Parathyroid adenoma (tissue), 2 donors: ENCODE data around the gene C20orf141.
A peak's percentile ranks its signal among the peaks of the same experiment; 100 is the strongest.

ENCODE experiments used
- H2AFZ ChIP-seq: fragments of 300-600 bp; sonication (generic); one replicate; pipeline ENCODE4 v1.7.0; 2017; ENCODE audit warnings: antibody characterized with exemption, mild to moderate bottlenecking
- H3K27ac ChIP-seq: fragments of 300-600 bp; sonication (generic); one replicate; pipeline ENCODE4 v1.7.0; 2017
- H3K27me3 ChIP-seq: fragments of 300-600 bp; sonication (generic); one replicate; pipeline ENCODE4 v1.7.0; 2017; ENCODE audit warnings: low read length; ENCODE audit not compliant: control insufficient read depth, insufficient read depth
- H3K36me3 ChIP-seq: fragments of 300-600 bp; sonication (generic); one replicate; pipeline ENCODE4 v1.7.0; 2017; ENCODE audit warnings: low read length; ENCODE audit not compliant: control insufficient read depth, insufficient read depth
- H3K4me1 ChIP-seq: fragments of 300-600 bp; sonication (generic); one replicate; pipeline ENCODE4 v1.7.0; 2017; ENCODE audit warnings: control low read depth
- H3K4me2 ChIP-seq: fragments of 300-600 bp; sonication (generic); one replicate; pipeline ENCODE4 v1.7.0; 2017; ENCODE audit warnings: low read length
- H3K4me3 ChIP-seq: fragments of 300-600 bp; sonication (generic); one replicate; pipeline ENCODE4 v1.7.0; 2017; ENCODE audit warnings: low read depth, low read length
- H3K79me2 ChIP-seq: fragments of 300-600 bp; sonication (generic); one replicate; pipeline ENCODE4 v1.7.0; 2017; ENCODE audit warnings: control low read depth
- H3K9ac ChIP-seq: fragments of 300-600 bp; sonication (generic); one replicate; pipeline ENCODE4 v1.7.0; 2017; ENCODE audit warnings: mild to moderate bottlenecking
- H3K9me3 ChIP-seq: fragments of 300-600 bp; sonication (generic); one replicate; pipeline ENCODE4 v1.7.0; 2017; ENCODE audit warnings: low read length; ENCODE audit not compliant: control insufficient read depth
- TF ChIP-seq, protein P1 (sequence below): fragments of 300-600 bp; sonication (generic); IDR thresholded peaks from one replicate; pipeline ENCODE4 v1.7.0; 2017; ENCODE audit warnings: antibody characterized with exemption, mild to moderate bottlenecking
- donor health status: primary hyperparathyroidism.

C20orf141 gene

DNA sequence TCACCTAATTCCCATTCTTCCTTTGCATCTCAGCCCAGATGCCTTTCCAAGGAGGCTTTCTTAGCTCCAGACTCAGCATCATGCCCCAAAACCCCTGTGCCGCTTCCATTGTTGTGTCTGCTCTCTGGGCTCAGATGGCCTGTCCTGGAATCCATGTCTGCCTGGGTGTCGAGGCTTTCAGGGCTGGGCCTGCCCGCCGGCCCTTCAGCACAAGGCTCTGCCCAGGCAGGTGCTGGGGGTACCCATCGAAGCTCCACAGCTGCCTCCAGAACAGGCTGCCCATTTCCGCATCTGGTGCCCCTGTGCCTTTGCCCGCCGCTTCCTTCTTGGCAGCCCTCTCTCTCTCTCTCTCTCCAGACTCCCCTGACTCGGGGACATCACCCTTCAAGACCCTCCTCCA lies 15.5 kb upstream of the C20orf141 start:
- H3K9ac ChIP-seq, result no peak overlapping the region
- peaks cover 6% of the 10 kb centered on the region for H3K27me3 ChIP-seq
- H2AFZ ChIP-seq, result no peak overlapping the region
- no peaks in the 10 kb centered on the region for H3K9me3 ChIP-seq
- H3K36me3 ChIP-seq, result no peaks in the 10 kb centered on the region
- H3K79me2 ChIP-seq, result no peaks in the 10 kb centered on the region
- TF ChIP-seq, protein P1, sequence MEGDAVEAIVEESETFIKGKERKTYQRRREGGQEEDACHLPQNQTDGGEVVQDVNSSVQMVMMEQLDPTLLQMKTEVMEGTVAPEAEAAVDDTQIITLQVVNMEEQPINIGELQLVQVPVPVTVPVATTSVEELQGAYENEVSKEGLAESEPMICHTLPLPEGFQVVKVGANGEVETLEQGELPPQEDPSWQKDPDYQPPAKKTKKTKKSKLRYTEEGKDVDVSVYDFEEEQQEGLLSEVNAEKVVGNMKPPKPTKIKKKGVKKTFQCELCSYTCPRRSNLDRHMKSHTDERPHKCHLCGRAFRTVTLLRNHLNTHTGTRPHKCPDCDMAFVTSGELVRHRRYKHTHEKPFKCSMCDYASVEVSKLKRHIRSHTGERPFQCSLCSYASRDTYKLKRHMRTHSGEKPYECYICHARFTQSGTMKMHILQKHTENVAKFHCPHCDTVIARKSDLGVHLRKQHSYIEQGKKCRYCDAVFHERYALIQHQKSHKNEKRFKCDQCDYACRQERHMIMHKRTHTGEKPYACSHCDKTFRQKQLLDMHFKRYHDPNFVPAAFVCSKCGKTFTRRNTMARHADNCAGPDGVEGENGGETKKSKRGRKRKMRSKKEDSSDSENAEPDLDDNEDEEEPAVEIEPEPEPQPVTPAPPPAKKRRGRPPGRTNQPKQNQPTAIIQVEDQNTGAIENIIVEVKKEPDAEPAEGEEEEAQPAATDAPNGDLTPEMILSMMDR, result no peak
- no peak overlapping the region for H3K4me2 ChIP-seq
- no peak overlapping the region for H3K27ac ChIP-seq
- no peaks in the 10 kb centered on the region for H3K4me1 ChIP-seq
- no peak overlapping the region for H3K4me3 ChIP-seq

DNA sequence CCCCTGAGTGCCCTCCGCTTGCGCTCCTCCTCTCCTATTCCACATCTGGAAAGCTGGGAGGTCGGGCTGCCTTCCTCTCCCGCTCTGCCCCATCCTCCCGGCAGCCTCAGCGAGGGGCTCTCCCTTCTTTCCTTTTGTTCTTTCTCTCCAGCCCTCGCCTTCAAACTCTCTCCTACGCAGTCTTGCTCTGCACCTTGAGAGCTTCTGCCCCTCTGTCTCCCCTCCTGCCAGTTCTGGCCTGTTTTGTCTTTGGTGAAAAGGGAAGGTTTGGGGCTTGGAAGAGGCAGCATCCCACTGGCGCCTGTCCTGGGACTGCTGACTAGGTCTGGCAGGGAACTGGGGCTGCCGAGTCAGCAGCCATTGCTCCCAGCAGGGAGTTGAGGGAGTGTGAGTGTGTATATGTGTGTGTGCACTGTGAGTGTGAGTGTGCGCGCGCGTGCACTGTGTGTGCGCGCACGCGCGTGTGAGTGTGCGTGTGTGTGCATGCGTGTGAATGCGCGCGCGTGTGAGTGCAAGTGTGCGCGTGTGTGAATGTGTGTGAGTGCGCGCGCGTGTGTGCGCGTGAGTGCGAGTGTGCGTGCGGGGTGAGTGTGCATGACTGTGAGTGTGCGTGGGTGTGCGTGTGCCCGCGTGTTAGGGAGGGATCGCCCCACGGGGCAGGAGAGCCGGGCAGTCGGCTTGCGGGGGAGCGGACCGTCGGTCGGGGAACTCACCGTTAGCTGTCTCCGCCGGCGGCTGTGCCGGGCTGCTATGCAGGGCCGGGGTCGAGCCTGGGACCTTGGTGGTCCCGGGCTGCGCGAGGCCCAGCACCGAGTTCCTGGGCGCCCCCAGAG lies 14.9 kb upstream of the C20orf141 start:
- H3K4me3 ChIP-seq, result no peak overlapping the region
- TF ChIP-seq, protein P1, result no peak
- no peak overlapping the region for H2AFZ ChIP-seq
- no peaks in the 10 kb centered on the region for H3K36me3 ChIP-seq
- no peak overlapping the region for H3K27ac ChIP-seq
- H3K79me2 ChIP-seq, result no peaks in the 10 kb centered on the region
- H3K27me3 ChIP-seq, result peaks cover 6% of the 10 kb centered on the region
- H3K9ac ChIP-seq, result no peak overlapping the region
- H3K4me2 ChIP-seq, result peak overlapping the region; percentile 47
- H3K9me3 ChIP-seq, result no peaks in the 10 kb centered on the region
- H3K4me1 ChIP-seq, result peaks cover under 1% of the 10 kb centered on the region

DNA sequence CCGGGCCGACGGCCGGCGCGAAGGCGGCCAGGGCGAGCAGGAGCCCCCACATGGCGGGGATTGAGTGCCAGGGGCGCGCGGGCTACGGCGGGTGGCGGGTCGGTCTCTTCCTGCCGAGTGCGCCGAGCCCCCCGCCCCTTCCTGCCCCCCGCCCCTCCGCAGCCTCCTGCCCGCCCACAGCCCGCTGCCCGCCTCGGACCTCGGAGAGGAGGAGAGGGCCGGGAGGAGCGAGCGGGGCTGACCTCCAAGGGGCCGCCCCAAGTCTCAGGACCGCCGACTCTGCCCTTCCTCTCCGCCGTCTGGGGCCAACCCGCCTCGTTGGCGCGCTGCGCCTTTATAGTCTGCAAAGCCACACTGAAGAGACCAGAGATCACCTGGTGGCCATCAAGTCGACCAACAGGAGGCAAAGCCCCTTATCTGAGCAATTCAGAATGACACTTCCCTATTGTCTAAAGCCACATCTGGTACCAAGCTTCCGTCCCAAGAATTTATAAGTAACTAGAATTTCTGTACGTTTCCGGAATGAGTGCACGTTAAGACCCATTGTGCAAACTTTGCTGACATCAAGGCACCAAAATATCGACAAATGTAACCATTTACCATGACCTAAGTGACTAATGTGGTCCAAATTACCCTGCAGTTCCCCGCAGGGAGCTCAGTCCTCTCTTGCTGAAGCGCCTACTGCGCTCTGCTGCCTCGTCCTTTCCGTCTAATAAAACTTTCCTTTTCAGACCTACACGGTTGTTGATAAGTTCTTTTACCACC lies 14.1 kb upstream of the C20orf141 start, which contains the start of gene CPXM1:
Gene CPXM1 (minus strand): TSS at position 107 of the 765 bp plus-strand sequence. CDS start 55 bp downstream, at position 52.
- Histone ChIP-seq H3K27ac (no peak within 1 kb of the TSS), H3K79me2 (no peaks in the 10 kb centered on the region), H3K9me3 (no peaks in the 10 kb centered on the region), H3K9ac (no peak within 1 kb of the TSS), H3K4me3 (no peak within 1 kb of the TSS), H3K4me2 (peak within 1 kb of the TSS; percentile 47), H3K4me1 (peaks cover 3% of the 10 kb centered on the region), H2AFZ (no peak within 1 kb of the TSS), H3K36me3 (no peaks in the 10 kb centered on the region), H3K27me3 (peaks cover 6% of the 10 kb centered on the region)
- TF ChIP-seq, protein P1, result no peak

DNA sequence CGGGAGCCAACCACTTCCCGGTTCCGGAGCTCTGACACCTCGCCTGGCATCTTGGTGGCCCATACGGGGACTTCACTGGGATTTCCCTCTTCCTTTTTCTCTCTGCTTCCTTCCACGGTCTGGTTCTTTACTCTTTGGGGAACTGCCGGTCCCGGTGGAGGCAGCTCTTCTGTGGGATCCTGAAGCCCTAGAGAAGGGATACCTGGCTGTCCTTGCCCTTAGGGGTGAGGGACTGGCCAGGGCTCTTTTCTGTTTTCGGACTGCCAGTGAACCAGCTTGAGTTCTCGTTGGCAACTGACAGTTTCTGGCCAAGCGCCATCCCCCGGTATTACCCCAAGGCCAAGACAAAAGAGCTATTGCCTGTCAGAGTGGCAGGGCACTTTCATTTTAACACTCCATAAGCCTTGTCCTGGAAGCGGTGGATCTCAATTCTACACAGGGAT lies 13.5 kb upstream of the C20orf141 start:
- no peak overlapping the region for H3K4me3 ChIP-seq
- H3K36me3 ChIP-seq, result no peaks in the 10 kb centered on the region
- H3K9ac ChIP-seq, result no peak overlapping the region
- TF ChIP-seq, protein P1, result no peak
- no peak overlapping the region for H3K27ac ChIP-seq
- H3K9me3 ChIP-seq, result no peaks in the 10 kb centered on the region
- no peaks in the 10 kb centered on the region for H3K79me2 ChIP-seq
- H3K4me1 ChIP-seq, result peaks cover 3% of the 10 kb centered on the region
- no peak overlapping the region for H3K4me2 ChIP-seq
- peaks cover 6% of the 10 kb centered on the region for H3K27me3 ChIP-seq
- H2AFZ ChIP-seq, result no peak overlapping the region
